K562 (cell line): ENCODE data around the gene HNRNPU. TPM values are rescaled to one million over a fixed set of nuclear protein-coding genes. Genes with fewer than 3 reads are reported as not detected.

Experiments
- ETV6 ChIP-seq, 3 experiments: fragments of 150-350 bp in 1 of 3; sonication (generic) in 1 of 3; formaldehyde crosslinking in 1 of 3; IDR thresholded peaks; 2 replicates each; pipeline versions ENCODE4 v1.6.1 to v1.8.0; 2014 to 2022; ENCODE audit warnings: borderline replicate concordance in 2 of 3, low read depth in 2 of 3, antibody characterized with exemption in 1 of 3, low read length in 1 of 3, mild to moderate bottlenecking in 1 of 3, missing genetic modification reagents in 1 of 3
- ILF3 ChIP-seq: fragments of 450-650 bp; IDR thresholded peaks from 2 replicates; pipeline ENCODE4 v1.6.1; 2018; ENCODE audit warnings: antibody characterized with exemption, mild to moderate bottlenecking, moderate library complexity, borderline replicate concordance
- KDM1A ChIP-seq, 2 experiments: fragments of 450-650 bp; IDR thresholded peaks; 2 replicates each; pipeline ENCODE4 v1.6.1; 2016; ENCODE audit warnings: mild to moderate bottlenecking in 2 of 2
- PHB ChIP-seq: fragments of 250-450 bp; sonication (Bioruptor Pico); IDR thresholded peaks from 2 replicates; pipeline ENCODE4 v1.5.0; 2021
- SAFB2 ChIP-seq: fragments of 200-400 bp; formaldehyde crosslinking; IDR thresholded peaks from 2 replicates; pipeline ENCODE4 v1.6.1; 2018; ENCODE audit warnings: borderline replicate concordance, low read length, low read depth, moderate library complexity; ENCODE audit not compliant: severe bottlenecking
- SOX6 ChIP-seq: fragments of 450-650 bp; IDR thresholded peaks from 2 replicates; pipeline ENCODE4 v1.6.1; 2014; ENCODE audit warnings: mild to moderate bottlenecking
- YBX1 ChIP-seq: fragments of 450-650 bp; IDR thresholded peaks from 2 replicates; pipeline ENCODE4 v1.7.1; 2016; ENCODE audit warnings: mild to moderate bottlenecking
- ZC3H11A ChIP-seq: IDR thresholded peaks from 2 replicates; pipeline ENCODE4 v1.6.1; 2012; ENCODE audit warnings: low read depth, low read length, improper control_type of control experiment
- ZKSCAN3 ChIP-seq: fragments of 250-450 bp; sonication (Bioruptor Pico); IDR thresholded peaks from 2 replicates; pipeline ENCODE4 v1.4.0; 2020
- ZNF12 ChIP-seq: sonication (generic); formaldehyde crosslinking; IDR thresholded peaks from 2 replicates; pipeline ENCODE4 v1.4.0; 2020; ENCODE audit warnings: mild to moderate bottlenecking, missing genetic modification reagents
- ZNF280A ChIP-seq: fragments of 450-650 bp; IDR thresholded peaks from 2 replicates; pipeline ENCODE4 v1.6.1; 2018; ENCODE audit warnings: mild to moderate bottlenecking, low read depth; ENCODE audit not compliant: partially characterized antibody
- ZNF436 ChIP-seq: fragments of 250-450, 450-650 bp; sonication (Bioruptor Pico); formaldehyde crosslinking; IDR thresholded peaks from 2 replicates; pipeline ENCODE4 v1.7.0; 2020; ENCODE audit warnings: mild to moderate bottlenecking
- ZSCAN32 ChIP-seq: fragments of 450-650 bp; formaldehyde crosslinking; IDR thresholded peaks from 2 replicates; pipeline ENCODE4 v1.4.0; 2020; ENCODE audit warnings: mild to moderate bottlenecking, moderate library complexity
- polyA plus RNA-seq, 8 experiments: library from polyadenylated mRNA; depleted of rRNA in 4 of 8; stranded (reverse) in 5 of 8; unstranded in 3 of 8; fragments of >200 nt; fragmentation: Nextera tagmentation in 2 of 8; fragmentation: Illumina TruSeq in 1 of 8; extraction: Ambion mirVana in 2 of 8; extraction: Trizol in 1 of 8; gene quantifications; 2 replicates each; pipeline versions ENCODE4 v1.2.1 to v1.2.3, GENCODE V29; 2011 to 2014; ENCODE audit warnings: inconsistent platforms in 1 of 8, missing spikeins in 1 of 8
- total RNA-seq, 7 experiments: library from RNA; depleted of rRNA in 6 of 7; stranded (reverse); fragments of >200 nt in 6 of 7; fragmentation: Illumina TruSeq in 2 of 7; extraction: Trizol in 2 of 7; gene quantifications; 2 replicates each; pipeline versions ENCODE4 v1.2.1 to v1.2.3, GENCODE V29; 2011 to 2021; ENCODE audit warnings: low replicate concordance in 1 of 7
- TF ChIP-seq, protein P1 (sequence below), 2 experiments: fragments of 450-650 bp in 1 of 2; sonication (generic) in 1 of 2; formaldehyde crosslinking in 1 of 2; IDR thresholded peaks; 2 replicates each; pipeline versions ENCODE4 v1.7.1 to v1.9.0; 2016 to 2022; ENCODE audit warnings: inconsistent platforms in 1 of 2, mild to moderate bottlenecking in 1 of 2, missing genetic modification reagents in 1 of 2
- TF ChIP-seq, protein P2 (sequence below): sonication (generic); formaldehyde crosslinking; IDR thresholded peaks from 2 replicates; pipeline ENCODE4 v1.8.0; 2022; ENCODE audit warnings: mild to moderate bottlenecking, missing genetic modification reagents

The HNRNPU gene
- total and polyA plus RNA-seq, 9 of the 15 experiments (the other 6 are each of a cell fraction or from before 2014, with no cell fraction given), result 159 to 777 (median 577) TPM

GRCh38 chr1:244862699-244863490, 1.4 kb downstream of the HNRNPU start (continued):
- TF ChIP-seq, protein P1, sequence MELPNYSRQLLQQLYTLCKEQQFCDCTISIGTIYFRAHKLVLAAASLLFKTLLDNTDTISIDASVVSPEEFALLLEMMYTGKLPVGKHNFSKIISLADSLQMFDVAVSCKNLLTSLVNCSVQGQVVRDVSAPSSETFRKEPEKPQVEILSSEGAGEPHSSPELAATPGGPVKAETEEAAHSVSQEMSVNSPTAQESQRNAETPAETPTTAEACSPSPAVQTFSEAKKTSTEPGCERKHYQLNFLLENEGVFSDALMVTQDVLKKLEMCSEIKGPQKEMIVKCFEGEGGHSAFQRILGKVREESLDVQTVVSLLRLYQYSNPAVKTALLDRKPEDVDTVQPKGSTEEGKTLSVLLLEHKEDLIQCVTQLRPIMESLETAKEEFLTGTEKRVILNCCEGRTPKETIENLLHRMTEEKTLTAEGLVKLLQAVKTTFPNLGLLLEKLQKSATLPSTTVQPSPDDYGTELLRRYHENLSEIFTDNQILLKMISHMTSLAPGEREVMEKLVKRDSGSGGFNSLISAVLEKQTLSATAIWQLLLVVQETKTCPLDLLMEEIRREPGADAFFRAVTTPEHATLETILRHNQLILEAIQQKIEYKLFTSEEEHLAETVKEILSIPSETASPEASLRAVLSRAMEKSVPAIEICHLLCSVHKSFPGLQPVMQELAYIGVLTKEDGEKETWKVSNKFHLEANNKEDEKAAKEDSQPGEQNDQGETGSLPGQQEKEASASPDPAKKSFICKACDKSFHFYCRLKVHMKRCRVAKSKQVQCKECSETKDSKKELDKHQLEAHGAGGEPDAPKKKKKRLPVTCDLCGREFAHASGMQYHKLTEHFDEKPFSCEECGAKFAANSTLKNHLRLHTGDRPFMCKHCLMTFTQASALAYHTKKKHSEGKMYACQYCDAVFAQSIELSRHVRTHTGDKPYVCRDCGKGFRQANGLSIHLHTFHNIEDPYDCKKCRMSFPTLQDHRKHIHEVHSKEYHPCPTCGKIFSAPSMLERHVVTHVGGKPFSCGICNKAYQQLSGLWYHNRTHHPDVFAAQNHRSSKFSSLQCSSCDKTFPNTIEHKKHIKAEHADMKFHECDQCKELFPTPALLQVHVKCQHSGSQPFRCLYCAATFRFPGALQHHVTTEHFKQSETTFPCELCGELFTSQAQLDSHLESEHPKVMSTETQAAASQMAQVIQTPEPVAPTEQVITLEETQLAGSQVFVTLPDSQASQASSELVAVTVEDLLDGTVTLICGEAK (IDR thresholded peaks at IDR 0.05), result peak; percentile 65
- TF ChIP-seq, protein P1 (CRISPR knock-in tag; IDR thresholded peaks at IDR 0.05), result no peak
- TF ChIP-seq KDM1A (IDR thresholded peaks at IDR 0.05) (0 out of 4 replicates have a peak, but pooled peaks of 1 of the 2 experiments have one; percentile 16), ILF3 (0 out of 2 replicates have a peak, but pooled peaks have one; percentile 65), YBX1 (no peak), PHB (CRISPR knock-in tag) (no peak), ZKSCAN3 (CRISPR knock-in tag) (no peak), ZSCAN32 (CRISPR knock-in tag) (0 out of 2 replicates have a peak, but pooled peaks have one; percentile 6), ZNF12 (no peak), SAFB2 (no peak), ZNF436 (CRISPR knock-in tag) (no peak), ZC3H11A (no peak), ZNF280A (no peak), ETV6 (IDR thresholded peaks at IDR 0.05; ENCODE audit: borderline replicate concordance in 1 of 2, low read depth in 2 of 2, low read length in 1 of 2) (0 out of 4 replicates have a peak, but pooled peaks of 1 of the 2 experiments have one; percentile 20), ETV6 (CRISPR knock-in tag; IDR thresholded peaks at IDR 0.05; ENCODE audit: borderline replicate concordance) (no peak), SOX6 (peak; percentile 66; the same call in 1 of the 2 replicates)
- TF ChIP-seq, protein P2, sequence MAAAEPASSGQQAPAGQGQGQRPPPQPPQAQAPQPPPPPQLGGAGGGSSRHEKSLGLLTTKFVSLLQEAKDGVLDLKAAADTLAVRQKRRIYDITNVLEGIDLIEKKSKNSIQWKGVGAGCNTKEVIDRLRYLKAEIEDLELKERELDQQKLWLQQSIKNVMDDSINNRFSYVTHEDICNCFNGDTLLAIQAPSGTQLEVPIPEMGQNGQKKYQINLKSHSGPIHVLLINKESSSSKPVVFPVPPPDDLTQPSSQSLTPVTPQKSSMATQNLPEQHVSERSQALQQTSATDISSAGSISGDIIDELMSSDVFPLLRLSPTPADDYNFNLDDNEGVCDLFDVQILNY (CRISPR knock-in tag), result no peak
